ENCODE measurements around the gene TBATA.

- TF ChIP-seq CTCF (IDR thresholded peaks at IDR 0.05; ENCODE audit: low read depth, low read length) (peak; percentile 21), POLR2A (IDR thresholded peaks at IDR 0.05; ENCODE audit: extremely low read depth, insufficient read length) (no peak), MAX (IDR thresholded peaks at IDR 0.05; ENCODE audit: low read depth, low read length) (no peak)
These were observed 24.1 kb downstream of the TBATA start for GRCh38 chr10:70761031-70761601.
